Neural progenitor cell (in vitro differentiated cells): Measurements from ENCODE around the gene TICAM1. TPM values are rescaled to one million over a fixed set of nuclear protein-coding genes. Genes with fewer than 3 reads are reported as not detected.
"Not testable (repeated sequence)": the region's sequence is repeated elsewhere in the genome, so short reads cannot be mapped to it uniquely, and the experiment has no call there.

Experiments
- DNase-seq: peaks from one replicate; pipeline ENCODE4 v3.0.0-alpha.2; 2016; ENCODE audit warnings: low spot score
- H2AFZ ChIP-seq: fragments of 200-600 bp; sonication (generic); replicated peaks from 2 replicates; pipeline ENCODE4 v1.6.1; 2016; ENCODE audit warnings: antibody characterized with exemption
- H3F3A ChIP-seq: fragments of 200-600 bp; sonication (generic); 2 replicates; pipeline ENCODE4 v1.6.1; 2016; ENCODE audit warnings: antibody characterized with exemption, low read depth
- H3K27ac ChIP-seq: fragments of 200-600 bp; sonication (generic); 2 replicates; pipeline ENCODE4 v1.5.1; 2016; ENCODE audit warnings: mild to moderate bottlenecking
- H3K27me3 ChIP-seq: fragments of 200-600 bp; sonication (generic); 2 replicates; pipeline ENCODE4 v1.6.1; 2016; ENCODE audit warnings: mild to moderate bottlenecking, moderate library complexity
- H3K36me3 ChIP-seq: fragments of 200-600 bp; sonication (generic); 2 replicates; pipeline ENCODE4 v1.5.1; 2016
- H3K4me1 ChIP-seq: fragments of 200-600 bp; sonication (generic); 2 replicates; pipeline ENCODE4 v1.6.1; 2016; ENCODE audit warnings: mixed run types
- H3K4me2 ChIP-seq: fragments of 200-600 bp; sonication (generic); 2 replicates; pipeline ENCODE4 v1.6.1; 2016
- H3K4me3 ChIP-seq: fragments of 200-600 bp; sonication (generic); 2 replicates; pipeline ENCODE4 v1.5.1; 2016
- H3K79me2 ChIP-seq: fragments of 200-600 bp; sonication (generic); 2 replicates; pipeline ENCODE4 v1.6.1; 2016; ENCODE audit warnings: low read depth
- H3K9ac ChIP-seq: fragments of 200-600 bp; sonication (generic); 2 replicates; pipeline ENCODE4 v1.6.1; 2016
- H3K9me3 ChIP-seq: fragments of 200-600 bp; sonication (generic); 2 replicates; pipeline ENCODE4 v1.5.1; 2016; ENCODE audit warnings: low read depth
- H4K20me1 ChIP-seq: fragments of 200-600 bp; sonication (generic); 2 replicates; pipeline ENCODE4 v1.6.1; 2016; ENCODE audit warnings: low read depth
- H3K27ac Mint-ChIP-seq: 3 replicates; pipeline ENCODE4 v1.8.0; 2021; ENCODE audit warnings: mixed read lengths
- H3K27me3 Mint-ChIP-seq: 2 replicates; pipeline ENCODE4 v1.8.0; 2022; ENCODE audit warnings: low read depth, mild to moderate bottlenecking, inconsistent platforms, moderate library complexity, mixed read lengths; ENCODE audit not compliant: insufficient read depth
- H3K36me3 Mint-ChIP-seq: 3 replicates; pipeline ENCODE4 v1.8.0; 2021; ENCODE audit warnings: mixed read lengths
- H3K4me1 Mint-ChIP-seq: 3 replicates; pipeline ENCODE4 v1.8.0; 2021; ENCODE audit warnings: mixed read lengths
- H3K4me3 Mint-ChIP-seq: 3 replicates; pipeline ENCODE4 v1.8.0; 2021; ENCODE audit warnings: mild to moderate bottlenecking, moderate library complexity, mixed read lengths
- H3K9me3 Mint-ChIP-seq: 3 replicates; pipeline ENCODE4 v1.8.0; 2020; ENCODE audit warnings: mixed read lengths
- CTCF ChIP-seq: fragments of 200-600 bp; sonication (generic); IDR thresholded peaks from 2 replicates; pipeline ENCODE4 v1.5.1; 2017; ENCODE audit warnings: antibody characterized with exemption, mild to moderate bottlenecking
- EZH2 ChIP-seq: fragments of 200-600 bp; sonication (generic); IDR thresholded peaks from 2 replicates; pipeline ENCODE4 v1.6.1; 2017; ENCODE audit warnings: antibody characterized with exemption, mild to moderate bottlenecking, moderate library complexity
- EZH2phosphoT487 ChIP-seq: fragments of 200-600 bp; sonication (generic); IDR thresholded peaks from 2 replicates; pipeline ENCODE4 v1.6.1; 2017; ENCODE audit warnings: antibody characterized with exemption
- total RNA-seq: library from RNA; depleted of rRNA; stranded (reverse); fragments of >200 nt; gene quantifications from 2 replicates; pipeline ENCODE4 v1.2.3, GENCODE V29; 2015; ENCODE audit warnings: low replicate concordance

TICAM1 gene
- total RNA-seq, 1 donor from 2014 or later: not detected

GRCh38 chr19:4823577-4823976 is 7.9 kb downstream of the TICAM1 start:
- no peaks in the 10 kb centered on the region for H3K36me3 Mint-ChIP-seq
- H3F3A ChIP-seq: no peaks in the 10 kb centered on the region
- H3K27ac ChIP-seq: no peak overlapping the region
- H3K9ac ChIP-seq: no peak overlapping the region
- H3K4me3 ChIP-seq: no peak overlapping the region
- H4K20me1 ChIP-seq: no peaks in the 10 kb centered on the region
- no peak for DNase-seq
- no peak overlapping the region for H3K27ac Mint-ChIP-seq
- no peaks in the 10 kb centered on the region for H3K79me2 ChIP-seq
- no peak overlapping the region for H2AFZ ChIP-seq
- H3K4me1 Mint-ChIP-seq: no peaks in the 10 kb centered on the region
- no peak overlapping the region for H3K4me3 Mint-ChIP-seq
- peaks cover 3% of the 10 kb centered on the region for H3K27me3 Mint-ChIP-seq
- TF ChIP-seq CTCF (no peak), EZH2phosphoT487 (no peak), EZH2 (no peak)
- H3K36me3 ChIP-seq: no peaks in the 10 kb centered on the region
- no peaks in the 10 kb centered on the region for H3K27me3 ChIP-seq
- H3K4me2 ChIP-seq: no peak overlapping the region
- H3K4me1 ChIP-seq: no peaks in the 10 kb centered on the region
- H3K9me3 Mint-ChIP-seq: no peaks in the 10 kb centered on the region
- H3K9me3 ChIP-seq: no peaks in the 10 kb centered on the region

- DNase-seq: not testable (repeated sequence)
These were observed 9.2 kb downstream of the TICAM1 start for GRCh38 chr19:4822354-4822753.

GRCh38 chr19:4821265-4821664 is 10.2 kb downstream of the TICAM1 start:
- Mint-ChIP-seq H3K27ac (no peak overlapping the region), H3K4me1 (no peaks in the 10 kb centered on the region), H3K36me3 (no peaks in the 10 kb centered on the region), H3K9me3 (peaks cover 2% of the 10 kb centered on the region), H3K4me3 (peak overlapping the region; percentile 57), H3K27me3 (peaks cover 5% of the 10 kb centered on the region)
- no peaks in the 10 kb centered on the region for H3K9me3 ChIP-seq
- no peaks in the 10 kb centered on the region for H3K36me3 ChIP-seq
- no peak overlapping the region for H3K4me3 ChIP-seq
- TF ChIP-seq EZH2 (no peak), EZH2phosphoT487 (no peak), CTCF (no peak)
- no peak for DNase-seq
- H3K79me2 ChIP-seq: no peaks in the 10 kb centered on the region
- no peak overlapping the region for H3K9ac ChIP-seq
- no peak overlapping the region for H3K4me2 ChIP-seq
- H4K20me1 ChIP-seq: no peaks in the 10 kb centered on the region
- no peaks in the 10 kb centered on the region for H3K4me1 ChIP-seq
- no peak overlapping the region for H2AFZ ChIP-seq
- H3K27me3 ChIP-seq: no peaks in the 10 kb centered on the region
- no peaks in the 10 kb centered on the region for H3F3A ChIP-seq
- no peak overlapping the region for H3K27ac ChIP-seq

More at GRCh38 chr19:4822354-4822753, 9.2 kb downstream of the TICAM1 start:
- H3K4me1 ChIP-seq, H3K36me3 Mint-ChIP-seq, H3K27ac ChIP-seq, H3K27me3 Mint-ChIP-seq, H3F3A ChIP-seq, H3K4me2 ChIP-seq, H3K9ac ChIP-seq, H3K4me3 Mint-ChIP-seq, H4K20me1 ChIP-seq, H3K36me3 ChIP-seq, H2AFZ ChIP-seq, H3K4me3 ChIP-seq, H3K79me2 ChIP-seq, H3K9me3 ChIP-seq, H3K9me3 Mint-ChIP-seq, H3K27ac Mint-ChIP-seq, H3K4me1 Mint-ChIP-seq, H3K27me3 ChIP-seq: not testable (repeated sequence)

- no peaks in the 10 kb centered on the region for H4K20me1 ChIP-seq
- Mint-ChIP-seq H3K27ac (no peak overlapping the region), H3K9me3 (peaks cover 2% of the 10 kb centered on the region), H3K4me1 (peaks cover 3% of the 10 kb centered on the region), H3K36me3 (no peaks in the 10 kb centered on the region), H3K27me3 (peaks cover 12% of the 10 kb centered on the region), H3K4me3 (no peak overlapping the region)
- H3K79me2 ChIP-seq: no peaks in the 10 kb centered on the region
- no peak overlapping the region for H3K27ac ChIP-seq
- no peaks in the 10 kb centered on the region for H3K9me3 ChIP-seq
- no peaks in the 10 kb centered on the region for H3K36me3 ChIP-seq
- H3K27me3 ChIP-seq: no peaks in the 10 kb centered on the region
- H3K4me1 ChIP-seq: no peaks in the 10 kb centered on the region
- no peak overlapping the region for H3K4me2 ChIP-seq
- H3K9ac ChIP-seq: no peak overlapping the region
- peaks cover 10% of the 10 kb centered on the region for H3F3A ChIP-seq
- no peak overlapping the region for H3K4me3 ChIP-seq
- no peak for DNase-seq
- TF ChIP-seq EZH2phosphoT487: no peak
- TF ChIP-seq CTCF: no peak
- no peak for TF ChIP-seq EZH2
- no peak overlapping the region for H2AFZ ChIP-seq
These were observed 13.8 kb downstream of the TICAM1 start for GRCh38 chr19:4817467-4818277.
